Esophagus squamous epithelium (tissue), 4 donors: ENCODE data around the gene DNASE1L3.

Experiments used
- CTCF ChIP-seq, 6 experiments: fragments of 450-650 bp in 4 of 6; fragments of 200-600 bp in 2 of 6; sonication (generic) in 2 of 6; IDR thresholded peaks; one replicate each; pipeline ENCODE4 v1.5.1; 2016 to 2019; ENCODE audit warnings: antibody characterized with exemption in 6 of 6, mild to moderate bottlenecking in 4 of 6, moderate library complexity in 4 of 6
- POLR2A ChIP-seq, 4 donors: fragments of 450-650 bp; IDR thresholded peaks; one replicate each; pipeline ENCODE4 v1.6.1; 2017; ENCODE audit warnings: antibody characterized with exemption in 4 of 4, mild to moderate bottlenecking in 4 of 4, moderate library complexity in 3 of 4

GRCh38 chr3:58241306-58242044 lies 30.7 kb upstream of the DNASE1L3 start:
- no peak for TF ChIP-seq CTCF (IDR thresholded peaks at IDR 0.05)
- TF ChIP-seq POLR2A (IDR thresholded peaks at IDR 0.05) = no peak
